ENCODE results near the gene NBDY.
"Not testable (repeated sequence)": the region's sequence is repeated elsewhere in the genome, so short reads cannot be mapped to it uniquely, and the experiment has no call there.

Gene NBDY

DNA sequence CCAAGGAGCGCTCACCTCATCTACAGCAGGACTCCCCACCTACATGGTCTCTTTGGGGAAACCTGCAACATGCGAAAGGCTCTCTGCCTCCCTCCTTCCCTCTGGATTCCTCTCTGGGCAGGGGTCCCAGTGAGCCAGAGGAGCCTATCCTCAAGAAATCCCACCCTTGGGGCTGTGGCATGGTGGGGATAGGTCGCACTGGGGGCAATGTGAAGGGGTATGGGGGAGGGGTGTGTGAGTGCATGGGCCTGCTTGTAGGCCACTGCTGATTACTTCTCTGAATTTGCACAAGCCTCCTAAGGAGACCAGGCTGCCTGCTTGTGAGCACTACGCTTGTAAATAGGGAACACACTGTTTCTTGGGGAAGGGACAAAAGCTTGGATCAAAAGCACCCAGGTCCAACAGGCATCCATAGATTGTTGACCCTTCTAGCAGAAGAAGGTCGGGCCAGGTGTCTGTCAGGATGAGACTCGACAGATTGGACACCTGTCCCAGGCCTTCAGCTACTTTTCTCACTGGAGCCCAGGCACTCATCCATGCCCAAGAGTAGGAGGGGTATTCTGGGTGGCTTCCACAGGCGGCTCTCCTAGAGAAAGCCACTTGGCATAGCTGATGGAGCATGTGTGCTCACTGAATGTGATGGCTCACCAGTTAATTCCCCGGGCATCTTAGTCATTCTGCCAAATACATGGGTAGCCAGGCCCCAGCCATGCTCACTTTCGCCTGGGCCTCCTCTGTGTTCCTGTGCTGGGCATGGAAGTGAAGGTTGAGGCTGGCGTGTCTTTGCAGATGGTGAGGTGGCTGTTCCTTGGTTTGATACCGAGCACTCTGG lies 75.0 kb downstream of the NBDY start:
- no peak for DNase-seq (ENCODE audit: extremely low read depth, low read depth)
- TF ChIP-seq, protein P1, sequence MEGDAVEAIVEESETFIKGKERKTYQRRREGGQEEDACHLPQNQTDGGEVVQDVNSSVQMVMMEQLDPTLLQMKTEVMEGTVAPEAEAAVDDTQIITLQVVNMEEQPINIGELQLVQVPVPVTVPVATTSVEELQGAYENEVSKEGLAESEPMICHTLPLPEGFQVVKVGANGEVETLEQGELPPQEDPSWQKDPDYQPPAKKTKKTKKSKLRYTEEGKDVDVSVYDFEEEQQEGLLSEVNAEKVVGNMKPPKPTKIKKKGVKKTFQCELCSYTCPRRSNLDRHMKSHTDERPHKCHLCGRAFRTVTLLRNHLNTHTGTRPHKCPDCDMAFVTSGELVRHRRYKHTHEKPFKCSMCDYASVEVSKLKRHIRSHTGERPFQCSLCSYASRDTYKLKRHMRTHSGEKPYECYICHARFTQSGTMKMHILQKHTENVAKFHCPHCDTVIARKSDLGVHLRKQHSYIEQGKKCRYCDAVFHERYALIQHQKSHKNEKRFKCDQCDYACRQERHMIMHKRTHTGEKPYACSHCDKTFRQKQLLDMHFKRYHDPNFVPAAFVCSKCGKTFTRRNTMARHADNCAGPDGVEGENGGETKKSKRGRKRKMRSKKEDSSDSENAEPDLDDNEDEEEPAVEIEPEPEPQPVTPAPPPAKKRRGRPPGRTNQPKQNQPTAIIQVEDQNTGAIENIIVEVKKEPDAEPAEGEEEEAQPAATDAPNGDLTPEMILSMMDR (IDR thresholded peaks at IDR 0.05; ENCODE audit: low read depth, low read length): no peak

DNA sequence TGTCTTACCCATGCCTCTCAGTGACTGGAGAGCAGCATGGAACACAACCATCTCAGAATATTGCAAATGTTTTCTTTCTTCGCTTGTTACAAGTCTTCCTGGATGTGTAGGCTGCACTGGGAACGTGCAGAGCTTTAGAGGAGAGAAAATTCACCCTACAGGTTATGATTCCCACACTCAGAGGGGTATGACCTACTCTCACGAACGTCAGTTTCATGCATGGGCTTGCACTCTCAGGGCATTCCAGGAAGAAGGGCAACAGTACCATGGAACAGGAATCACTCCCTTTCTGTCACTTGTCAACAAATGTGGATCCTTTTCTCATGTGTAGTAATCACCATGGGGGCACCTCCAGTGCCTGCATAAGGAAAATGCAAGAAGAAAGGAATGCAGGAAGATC lies 75.8 kb downstream of the NBDY start:
- TF ChIP-seq, protein P1 (IDR thresholded peaks at IDR 0.05; ENCODE audit: low read depth, low read length): no peak
- DNase-seq (ENCODE audit: extremely low read depth, low read depth): no peak

GRCh38 chrX:56805399-56805798 lies 76.4 kb downstream of the NBDY start:
- TF ChIP-seq, protein P1 (IDR thresholded peaks at IDR 0.05; ENCODE audit: low read depth, low read length): no peak
- DNase-seq (ENCODE audit: extremely low read depth, low read depth): no peak

GRCh38 chrX:56806176-56806575 lies 77.1 kb downstream of the NBDY start:
- DNase-seq (ENCODE audit: extremely low read depth, low read depth): not testable (repeated sequence)

GRCh38 chrX:56811599-56811998 lies 82.6 kb downstream of the NBDY start:
- no peak for DNase-seq (ENCODE audit: extremely low read depth, low read depth)
- TF ChIP-seq, protein P1 (IDR thresholded peaks at IDR 0.05; ENCODE audit: low read depth, low read length): no peak

GRCh38 chrX:56812515-56813105 lies 83.6 kb downstream of the NBDY start:
- no peak for DNase-seq (ENCODE audit: extremely low read depth, low read depth)
- TF ChIP-seq, protein P1 (IDR thresholded peaks at IDR 0.05; ENCODE audit: low read depth, low read length): no peak

GRCh38 chrX:56813318-56813837 lies 84.3 kb downstream of the NBDY start:
- DNase-seq (ENCODE audit: extremely low read depth, low read depth): peak; percentile 56
- TF ChIP-seq, protein P1 (IDR thresholded peaks at IDR 0.05; ENCODE audit: low read depth, low read length): no peak

Data from AG09319 (cell line).